ENCODE results near the gene MALT1. TPM values are rescaled to one million over a fixed set of nuclear protein-coding genes. Genes with fewer than 3 reads are reported as not detected.

The MALT1 gene
- total RNA-seq, 1 experiment from 2014 or later = 19.6 TPM

- DNase-seq = no peak
- no peaks in the 10 kb centered on the region for H3K9me2 ChIP-seq (ENCODE audit: insufficient read depth)
- no peaks in the 10 kb centered on the region for H3K36me3 ChIP-seq (ENCODE audit: low read depth)
- intact Hi-C loops (cut with micrococcal nuclease; ENCODE audit: unreplicated experiment) = no loop called here
- H3F3A ChIP-seq (ENCODE audit: insufficient read depth, low read depth) = peaks cover 9% of the 10 kb centered on the region; the same call in 1 of the 2 replicates
- H3K4me2 ChIP-seq = no peak overlapping the region
- H3K79me2 ChIP-seq (ENCODE audit: low read depth) = no peaks in the 10 kb centered on the region
- POLR2A ChIA-PET (ENCODE audit: unreplicated experiment) = no interaction called here
- no peak overlapping the region for H2AFZ ChIP-seq
- H4K20me1 ChIP-seq (ENCODE audit: insufficient read depth) = no peaks in the 10 kb centered on the region
- no peak overlapping the region for H3K27ac ChIP-seq
- H3K27me3 ChIP-seq (ENCODE audit: insufficient read depth, low read depth) = no peaks in the 10 kb centered on the region
- no peak overlapping the region for H3K4me3 ChIP-seq
- CTCF ChIA-PET = interaction anchor here (0.6 kb wide), 1 partner anchor 44 kb away, joined by 10 read pairs; no protein-coding TSS in a partner anchor
- H3K9me3 ChIP-seq (ENCODE audit: insufficient read depth, low read depth) = no peaks in the 10 kb centered on the region
- BruUV-seq (replicated peaks) = no TSS peak
- peaks cover 27% of the 10 kb centered on the region for H3K4me1 ChIP-seq (replicated peaks; ENCODE audit: insufficient read depth)
- TF ChIP-seq EZH2 (IDR thresholded peaks at IDR 0.05; ENCODE audit: low read depth) (no peak), CTCF (conservative IDR thresholded peaks at IDR 0.05) (no peak)
These were observed 37.4 kb upstream of the MALT1 start for GRCh38 chr18:58633874-58634273.

DNA sequence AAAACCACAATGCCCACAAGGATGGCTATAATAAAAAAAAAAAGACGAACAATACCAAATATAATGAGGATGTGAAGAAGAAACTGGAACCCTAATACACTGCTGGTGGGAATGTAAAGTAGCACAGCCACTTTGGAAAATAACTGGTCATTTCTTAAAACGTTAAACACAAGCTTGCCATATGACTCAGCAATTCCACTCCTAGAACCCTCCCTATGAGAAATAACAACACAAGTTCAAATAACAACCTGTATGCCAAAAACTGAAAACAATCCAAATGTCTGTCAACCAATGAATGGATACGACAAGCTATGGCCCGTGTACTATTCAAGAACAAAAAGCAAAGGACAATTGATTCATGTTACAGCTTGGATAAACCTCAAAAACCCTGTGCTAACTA lies 35.4 kb upstream of the MALT1 start:
- no peak for DNase-seq
- Histone ChIP-seq H3K4me3 (no peak overlapping the region), H3K9me3 (ENCODE audit: insufficient read depth, low read depth) (no peaks in the 10 kb centered on the region), H3K79me2 (ENCODE audit: low read depth) (no peaks in the 10 kb centered on the region), H3K4me1 (replicated peaks; ENCODE audit: insufficient read depth) (peaks cover 47% of the 10 kb centered on the region), H3K27me3 (ENCODE audit: insufficient read depth, low read depth) (no peaks in the 10 kb centered on the region), H2AFZ (peak overlapping the region; percentile 58; the same call in 1 of the 2 replicates), H3K36me3 (ENCODE audit: low read depth) (no peaks in the 10 kb centered on the region), H3K9me2 (ENCODE audit: insufficient read depth) (no peaks in the 10 kb centered on the region), H3F3A (ENCODE audit: insufficient read depth, low read depth) (peaks cover 27% of the 10 kb centered on the region; the same call in 1 of the 2 replicates), H3K4me2 (peak overlapping the region; percentile 25; the same call in 1 of the 2 replicates), H4K20me1 (ENCODE audit: insufficient read depth) (no peaks in the 10 kb centered on the region), H3K27ac (peak overlapping the region; percentile 27; the same call in 1 of the 2 replicates)
- TF ChIP-seq CTCF (conservative IDR thresholded peaks at IDR 0.05) = no peak
- TF ChIP-seq EZH2 (IDR thresholded peaks at IDR 0.05; ENCODE audit: low read depth) = no peak
- ChIA-PET CTCF (no interaction called here), POLR2A (ENCODE audit: unreplicated experiment) (interaction anchor here (0.8 kb wide), 1 partner anchor 94 kb away, joined by 5 read pairs; no protein-coding TSS in a partner anchor)
- BruUV-seq (replicated peaks) = no TSS peak
- intact Hi-C loops (cut with micrococcal nuclease; ENCODE audit: unreplicated experiment) = no loop called here

GRCh38 chr18:58637197-58637596 lies 34.1 kb upstream of the MALT1 start:
- ChIA-PET POLR2A (ENCODE audit: unreplicated experiment) (no interaction called here), CTCF (no interaction called here)
- no peak overlapping the region for H3K27ac ChIP-seq
- no peaks in the 10 kb centered on the region for H3K79me2 ChIP-seq (ENCODE audit: low read depth)
- no peak overlapping the region for H3K4me2 ChIP-seq
- TF ChIP-seq EZH2 (IDR thresholded peaks at IDR 0.05; ENCODE audit: low read depth) (no peak), CTCF (conservative IDR thresholded peaks at IDR 0.05) (no peak)
- no peak overlapping the region for H3K4me3 ChIP-seq
- no peak overlapping the region for H2AFZ ChIP-seq
- H4K20me1 ChIP-seq (ENCODE audit: insufficient read depth) = no peaks in the 10 kb centered on the region
- intact Hi-C loops (cut with micrococcal nuclease; ENCODE audit: unreplicated experiment) = no loop called here
- no peak for DNase-seq
- H3K9me3 ChIP-seq (ENCODE audit: insufficient read depth, low read depth) = no peaks in the 10 kb centered on the region
- no peaks in the 10 kb centered on the region for H3K27me3 ChIP-seq (ENCODE audit: insufficient read depth, low read depth)
- H3K9me2 ChIP-seq (ENCODE audit: insufficient read depth) = no peaks in the 10 kb centered on the region
- BruUV-seq (replicated peaks) = no TSS peak
- H3K36me3 ChIP-seq (ENCODE audit: low read depth) = no peaks in the 10 kb centered on the region
- peaks cover 57% of the 10 kb centered on the region for H3K4me1 ChIP-seq (replicated peaks; ENCODE audit: insufficient read depth)
- peaks cover 32% of the 10 kb centered on the region; the same call in 1 of the 2 replicates for H3F3A ChIP-seq (ENCODE audit: insufficient read depth, low read depth)
